LNCaP clone FGC (cell line): ENCODE data around the gene ZNF785.
"Not testable (repeated sequence)": the region's sequence is repeated elsewhere in the genome, so short reads cannot be mapped to it uniquely, and the experiment has no call there.

Experiments
- DNase-seq: peaks from one replicate; pipeline ENCODE4 v3.0.0-alpha.2; 2011; ENCODE audit warnings: low read depth
- H3K4me3 ChIP-seq: 2 replicates; pipeline ENCODE4 v1.5.1; 2011; ENCODE audit warnings: mild to moderate bottlenecking, low read depth, low read length, control low read depth
- CTCF ChIP-seq: IDR thresholded peaks from 2 replicates; pipeline ENCODE4 v1.5.1; 2012; ENCODE audit warnings: mild to moderate bottlenecking; ENCODE audit not compliant: control insufficient read depth, insufficient read depth; ENCODE audit errors: extremely low read depth

Gene ZNF785

GRCh38 chr16:30539000-30539964 is 46.2 kb downstream of the ZNF785 start:
- H3K4me3 ChIP-seq = no peak overlapping the region
- no peak for DNase-seq
- TF ChIP-seq CTCF = no peak

- H3K4me3 ChIP-seq, DNase-seq: not testable (repeated sequence)
Measured at GRCh38 chr16:30536391-30537024, 49.0 kb downstream of the ZNF785 start.

GRCh38 chr16:30535777-30536190 is 49.7 kb downstream of the ZNF785 start:
- peak; percentile 67 for TF ChIP-seq CTCF
- DNase-seq = no peak
- peak overlapping the region; percentile 72 for H3K4me3 ChIP-seq

- DNase-seq = no peak
- TF ChIP-seq CTCF = no peak
Measured at GRCh38 chr16:30535106-30535776, 50.3 kb downstream of the ZNF785 start.

GRCh38 chr16:30534368-30535105 is 51.0 kb downstream of the ZNF785 start, which contains the start of gene ZNF747:
Gene ZNF747 (minus strand): TSS chr16:30534858. CDS start chr16:30534679, 179 bp downstream.
- no peak for TF ChIP-seq CTCF
- peak; percentile 76 for DNase-seq
- H3K4me3 ChIP-seq = peak within 1 kb of the TSS; percentile 72

More at GRCh38 chr16:30535106-30535776, 50.3 kb downstream of the ZNF785 start:
- peak overlapping the region; percentile 72 for H3K4me3 ChIP-seq

- DNase-seq = no peak
- no peak for TF ChIP-seq CTCF
- peak overlapping the region; percentile 72 for H3K4me3 ChIP-seq
Measured at GRCh38 chr16:30533748-30534367, 51.6 kb downstream of the ZNF785 start.
